Peyer's patch (tissue), 4 donors: Measurements from ENCODE around the gene P2RX1.

Experiments
- CTCF ChIP-seq, 6 experiments: fragments of 450-650 bp in 4 of 6; fragments of 200-600 bp in 2 of 6; sonication (generic) in 1 of 6; IDR thresholded peaks; one replicate each; pipeline ENCODE4 v1.5.1; 2017 to 2019; ENCODE audit warnings: antibody characterized with exemption in 6 of 6, mild to moderate bottlenecking in 3 of 6, moderate library complexity in 1 of 6
- POLR2A ChIP-seq, 2 donors: fragments of 450-650 bp; IDR thresholded peaks; one replicate each; pipeline ENCODE4 v1.5.1; 2017; ENCODE audit warnings: antibody characterized with exemption in 2 of 2, mild to moderate bottlenecking in 2 of 2, moderate library complexity in 2 of 2

DNA sequence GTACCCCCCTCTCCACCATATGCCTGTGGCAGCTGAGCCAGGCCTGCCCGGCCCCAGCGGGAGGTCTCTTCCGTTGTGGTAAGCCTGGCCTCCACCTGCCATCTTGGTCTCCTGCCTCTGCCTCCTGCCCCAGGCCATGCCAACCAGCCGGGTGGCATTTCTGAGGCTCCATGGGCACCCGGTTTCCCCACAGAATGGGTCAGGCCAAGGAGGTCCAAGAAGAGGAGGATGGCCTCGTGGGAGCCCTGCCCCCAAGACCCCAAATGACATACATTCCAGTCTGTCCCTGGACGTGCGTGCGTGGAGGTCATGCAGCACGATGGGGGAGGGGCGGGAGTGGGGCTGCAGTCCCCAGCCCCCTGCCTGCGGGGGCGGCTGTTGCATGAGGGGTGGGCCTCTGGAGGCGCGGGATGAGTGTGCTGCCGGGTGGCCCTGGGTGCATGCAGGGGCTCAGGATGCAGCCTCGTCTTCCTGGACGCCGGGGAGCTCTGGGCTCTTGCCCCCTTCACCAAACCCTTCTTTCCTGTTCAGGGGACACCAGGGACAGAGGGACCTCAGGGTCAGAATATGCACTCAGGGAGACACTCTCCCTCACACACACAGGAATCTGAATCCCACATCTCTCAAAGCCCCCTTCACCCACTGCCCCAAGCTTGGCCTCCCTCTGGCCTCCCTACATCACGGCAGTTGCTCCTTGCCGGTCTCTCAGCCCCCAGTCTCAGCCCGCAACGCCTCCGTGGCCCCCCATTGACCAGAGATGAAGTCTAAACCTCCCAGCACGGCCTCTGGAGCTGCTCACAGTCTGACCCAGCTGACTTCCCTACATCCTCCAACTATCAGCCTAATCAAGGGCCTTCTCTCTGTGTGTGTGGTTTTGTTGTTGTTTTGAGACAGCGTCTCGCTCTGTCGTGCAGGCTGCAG is 54.2 kb downstream of the P2RX1 start:
- TF ChIP-seq CTCF (IDR thresholded peaks at IDR 0.05) (no peak), POLR2A (IDR thresholded peaks at IDR 0.05) (no peak)
